DMS 273 (cell line): Measurements from ENCODE around the gene MVK.
A peak's percentile ranks its signal among the peaks of the same experiment; 100 is the strongest.

Experiments used
- DNase-seq: peaks from one replicate; lab custom pipeline; 2025; ENCODE audit not compliant: unreplicated experiment; lab: John Stamatoyannopoulos, UW

Gene MVK

GRCh38 chr12:109544955-109545531 lies 28.6 kb upstream of the MVK start:
- DNase-seq: peak; percentile 64

GRCh38 chr12:109545826-109546225 lies 27.8 kb upstream of the MVK start:
- DNase-seq: no peak

- no peak for DNase-seq
Measured at GRCh38 chr12:109547286-109547685, 26.3 kb upstream of the MVK start.

- no peak for DNase-seq
Measured at GRCh38 chr12:109548258-109548657, 25.3 kb upstream of the MVK start.

- no peak for DNase-seq
Measured at GRCh38 chr12:109549613-109550270, 23.9 kb upstream of the MVK start.

- no peak for DNase-seq
Measured at GRCh38 chr12:109550281-109550680, 23.3 kb upstream of the MVK start.

GRCh38 chr12:109551108-109551507 lies 22.5 kb upstream of the MVK start:
- no peak for DNase-seq

GRCh38 chr12:109552971-109553370 lies 20.6 kb upstream of the MVK start:
- no peak for DNase-seq

- no peak for DNase-seq
Measured at GRCh38 chr12:109553483-109553882, 20.1 kb upstream of the MVK start.

GRCh38 chr12:109553906-109554500 lies 19.6 kb upstream of the MVK start:
- no peak for DNase-seq

GRCh38 chr12:109554761-109555160 lies 18.8 kb upstream of the MVK start:
- DNase-seq: no peak

GRCh38 chr12:109555431-109556315 lies 17.9 kb upstream of the MVK start:
- DNase-seq: no peak

- DNase-seq: no peak
Measured at GRCh38 chr12:109557200-109557599, 16.4 kb upstream of the MVK start.

GRCh38 chr12:109557805-109558204 lies 15.8 kb upstream of the MVK start:
- DNase-seq: no peak

- no peak for DNase-seq
Measured at GRCh38 chr12:109558374-109559199, 15.0 kb upstream of the MVK start.

- no peak for DNase-seq
Measured at GRCh38 chr12:109559200-109559505, 14.4 kb upstream of the MVK start.

- DNase-seq: no peak
Measured at GRCh38 chr12:109559601-109560000, 14.0 kb upstream of the MVK start.

- no peak for DNase-seq
Measured at GRCh38 chr12:109560867-109561710, 12.5 kb upstream of the MVK start.

- no peak for DNase-seq
Measured at GRCh38 chr12:109561711-109562030, 11.9 kb upstream of the MVK start.

- DNase-seq: no peak
Measured at GRCh38 chr12:109562871-109563270, 10.7 kb upstream of the MVK start.
